GM19035 (cell line): ENCODE measurements around the gene HAGHL.
A peak's percentile ranks its signal among the peaks of the same experiment; 100 is the strongest.
"Not testable (repeated sequence)": the region's sequence is repeated elsewhere in the genome, so short reads cannot be mapped to it uniquely, and the experiment has no call there.

Experiments
- ATAC-seq: cut with Tn5 transposase; IDR thresholded peaks from one replicate; pipeline ENCODE4 v1.9.1; 2021; ENCODE audit not compliant: unreplicated experiment

Gene HAGHL

DNA sequence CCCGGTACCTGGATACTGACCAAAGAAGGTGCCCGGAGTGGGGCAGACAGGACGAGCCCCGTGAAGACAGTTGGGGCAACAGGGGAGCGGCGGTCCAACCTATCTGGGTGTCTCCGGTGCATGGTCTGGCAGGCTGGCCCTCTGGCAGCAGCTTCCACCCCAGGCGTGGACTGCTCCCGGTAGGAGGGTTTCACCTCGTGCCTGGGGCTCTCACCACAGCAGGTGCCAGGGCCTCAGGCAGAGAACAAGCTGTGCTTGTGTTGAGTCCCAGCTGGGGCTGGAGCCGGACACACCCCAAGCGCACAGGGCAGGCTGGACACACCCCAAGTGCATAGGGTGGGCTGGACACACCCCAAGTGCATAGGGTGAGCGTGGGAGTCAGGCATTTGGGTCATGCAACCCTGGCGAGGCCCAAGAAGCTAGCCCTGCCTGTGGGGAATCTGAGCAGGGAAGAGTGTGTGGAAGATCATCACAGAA lies 19.8 kb upstream of the HAGHL start:
- no peak for ATAC-seq

DNA sequence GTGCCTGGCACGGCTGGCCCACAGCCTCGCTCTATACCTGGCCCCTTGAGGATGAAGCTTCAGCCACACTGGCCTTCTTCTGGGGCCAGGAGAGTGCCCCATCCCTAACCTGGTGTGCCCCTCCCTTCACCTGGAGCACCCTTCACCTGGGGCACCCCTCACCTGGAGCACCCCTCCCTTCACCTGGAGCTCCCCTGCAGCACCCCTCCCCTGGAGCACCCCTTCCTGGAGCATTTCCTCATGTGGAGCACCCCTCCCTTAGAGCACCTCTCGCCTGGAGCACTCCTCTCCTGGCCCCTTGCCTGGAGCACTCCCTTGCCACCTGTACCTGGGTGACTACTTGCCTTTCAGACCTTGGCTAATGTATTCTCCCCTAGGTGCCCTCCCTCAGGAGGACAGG lies 18.9 kb upstream of the HAGHL start:
- ATAC-seq = no peak

DNA sequence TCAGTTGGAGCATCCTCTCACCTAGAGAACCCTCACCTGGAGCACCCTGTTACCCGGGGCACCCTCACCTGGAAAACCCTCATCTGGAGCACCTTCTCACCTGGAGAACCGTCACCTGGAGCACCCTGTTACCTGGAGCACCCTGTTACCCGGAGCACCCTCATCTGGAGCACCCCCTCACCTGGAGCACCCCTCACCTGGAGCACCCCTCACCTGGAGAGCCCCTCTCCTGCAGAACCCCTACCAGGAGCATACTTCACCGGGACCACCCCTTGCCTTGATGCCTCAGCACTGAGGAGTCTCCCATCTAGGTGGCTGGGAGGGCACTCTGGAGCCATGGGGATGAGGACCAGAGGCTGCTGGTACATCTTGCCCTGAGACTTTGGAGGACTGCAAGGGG lies 17.9 kb upstream of the HAGHL start:
- no peak for ATAC-seq

DNA sequence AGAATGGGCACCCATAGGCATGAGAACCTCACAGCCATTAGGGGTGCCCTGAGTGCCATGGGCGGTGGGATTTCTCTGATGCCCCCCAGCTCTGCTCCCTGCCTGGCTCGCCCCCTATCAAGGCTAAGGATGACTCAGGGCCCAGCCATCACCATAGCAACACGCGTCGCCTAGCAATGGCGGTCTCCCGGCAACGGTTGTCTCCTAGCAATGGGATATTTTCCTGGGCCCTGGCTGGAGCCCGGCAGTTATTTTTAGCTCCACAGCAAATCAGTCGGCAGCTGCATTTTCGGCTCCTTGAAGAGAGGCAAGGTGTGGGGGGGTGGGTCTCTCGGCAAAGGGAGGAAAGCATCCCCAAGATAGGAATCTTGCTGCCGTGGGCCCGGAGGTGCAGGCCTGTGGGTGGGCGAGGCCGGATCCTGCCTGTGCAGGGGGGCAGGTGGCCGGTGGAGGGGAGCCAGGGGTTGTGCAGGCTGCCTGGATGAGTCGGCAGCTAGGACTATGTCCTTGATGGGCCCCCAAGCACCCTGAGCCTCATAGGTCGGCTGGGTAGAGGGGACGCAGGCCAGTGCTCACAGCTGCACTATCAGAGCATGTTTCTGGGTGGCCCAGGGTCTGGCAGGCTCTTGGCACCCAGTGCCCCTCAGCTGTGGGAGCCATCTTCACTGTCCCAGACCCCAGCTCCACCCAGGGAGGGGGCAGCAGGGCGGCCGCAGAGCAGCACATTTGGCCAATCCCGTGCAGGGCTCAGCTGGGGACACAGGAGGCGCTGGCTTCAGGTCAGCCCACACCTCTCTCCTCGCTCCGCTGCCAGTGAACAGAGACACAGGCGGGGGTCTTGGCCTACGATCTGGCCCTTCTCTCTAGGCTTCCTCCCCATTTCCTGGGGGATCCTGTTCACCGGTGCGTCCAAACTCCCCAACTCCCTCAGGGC lies 17.1 kb upstream of the HAGHL start:
- no peak for ATAC-seq

DNA sequence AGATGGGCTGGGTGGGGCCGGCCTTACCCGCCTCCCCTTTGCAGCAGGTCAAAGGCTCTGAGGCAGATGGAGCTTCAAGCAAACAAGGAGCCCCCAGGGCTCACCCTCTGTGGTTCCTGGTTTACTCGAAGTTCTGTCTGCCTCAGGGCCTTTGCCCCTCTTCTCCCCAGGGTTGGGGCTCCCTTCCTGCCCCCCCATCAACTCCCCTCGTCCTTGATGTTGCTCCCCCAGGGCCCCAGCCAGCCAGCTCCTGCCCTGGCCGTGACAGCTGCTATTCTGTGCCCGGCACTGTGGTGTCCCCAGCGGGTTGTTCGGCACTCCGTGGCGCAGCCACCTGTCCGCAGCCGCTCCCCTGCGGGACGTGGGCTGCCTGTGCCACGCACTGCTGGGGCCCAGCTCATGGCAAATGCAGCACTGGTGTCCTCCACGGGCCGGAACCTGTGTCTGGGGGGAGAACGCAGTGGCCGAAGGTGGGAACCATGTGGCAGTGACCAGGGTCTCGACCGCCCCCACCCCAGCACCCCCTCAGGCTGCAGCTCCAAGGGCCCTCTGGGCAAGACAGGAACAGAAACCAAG lies 16.3 kb upstream of the HAGHL start:
- ATAC-seq = no peak

DNA sequence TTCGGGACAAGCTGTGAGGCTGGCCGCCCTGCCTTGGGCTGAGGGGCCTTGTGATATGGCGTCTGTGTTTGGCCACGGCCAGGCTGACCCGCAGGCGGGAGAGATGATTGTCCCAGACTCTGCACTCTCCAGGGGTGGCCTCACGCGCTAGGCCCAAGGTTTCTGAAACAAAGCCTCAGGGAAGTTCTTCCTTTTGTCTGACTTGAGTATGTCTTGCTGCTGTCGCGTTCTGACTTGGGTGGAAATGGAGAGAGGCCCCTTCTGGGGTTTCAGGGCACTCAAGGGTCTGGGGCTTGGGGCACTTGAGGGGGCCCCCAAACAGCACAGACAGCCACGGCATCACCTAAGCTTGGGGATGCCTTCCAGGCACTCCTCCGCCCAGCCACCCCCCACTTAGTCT lies 15.8 kb upstream of the HAGHL start:
- ATAC-seq = no peak

DNA sequence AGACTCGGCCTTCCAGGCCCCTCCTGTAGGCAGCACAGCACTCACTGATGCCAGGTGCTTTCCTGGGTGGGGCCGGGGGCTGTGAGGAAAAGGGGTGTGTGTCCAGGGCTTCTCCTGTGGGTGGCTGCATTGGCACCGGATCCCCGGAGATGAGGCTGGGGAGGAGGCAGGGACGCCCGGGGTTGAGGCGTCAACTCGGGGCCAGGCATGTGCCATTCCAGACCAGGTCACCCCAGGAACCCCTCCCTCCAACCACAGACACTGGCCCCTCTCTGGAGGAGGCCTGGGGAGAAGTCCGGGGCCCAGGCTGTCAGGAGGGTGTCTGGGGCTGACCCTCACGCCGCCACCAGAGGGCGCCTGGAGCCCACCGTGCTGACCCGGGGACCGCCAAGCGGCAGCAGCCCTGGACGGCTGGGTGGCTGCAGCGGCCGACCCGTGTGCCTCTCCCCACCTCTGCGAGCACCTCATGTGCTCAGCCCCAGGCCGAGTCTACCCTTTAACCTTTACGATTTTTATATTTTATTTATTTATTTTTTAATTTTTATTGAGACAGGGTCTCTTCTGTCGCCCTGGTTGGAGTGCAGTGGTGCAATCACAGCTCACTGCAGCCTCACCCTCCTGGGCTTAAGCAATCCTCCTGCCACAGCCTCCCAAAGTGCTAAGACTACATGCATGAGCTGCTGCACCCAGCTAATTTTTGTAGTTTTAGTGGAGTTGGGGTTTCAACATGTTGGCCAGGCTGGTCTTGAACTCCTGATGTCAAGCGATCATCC lies 15.2 kb upstream of the HAGHL start:
- no peak for ATAC-seq

DNA sequence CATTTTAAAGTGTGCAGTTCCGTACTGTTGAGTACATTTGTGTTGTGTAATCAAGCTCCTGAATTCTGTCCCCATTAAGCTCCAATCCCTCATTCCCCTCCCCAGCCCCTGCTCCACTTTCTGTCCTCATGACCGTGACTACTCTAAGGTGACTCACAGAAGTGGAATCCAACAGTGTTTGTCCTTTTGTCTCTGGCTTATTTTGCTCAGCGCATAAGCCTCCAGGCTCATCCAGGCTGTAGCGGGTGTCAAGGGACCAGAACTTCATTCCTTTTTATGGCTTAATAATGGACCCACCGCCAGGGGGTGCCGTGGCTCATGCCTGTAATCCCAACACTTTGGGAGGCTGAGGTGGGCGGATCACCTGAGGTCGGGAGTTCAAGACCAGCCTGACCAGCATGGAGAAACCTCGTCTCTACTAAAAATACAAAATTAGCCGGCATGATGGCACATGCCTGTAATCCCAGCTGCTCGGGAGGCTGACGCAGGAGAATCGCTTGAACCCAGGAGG lies 14.1 kb upstream of the HAGHL start:
- ATAC-seq = not testable (repeated sequence)

DNA sequence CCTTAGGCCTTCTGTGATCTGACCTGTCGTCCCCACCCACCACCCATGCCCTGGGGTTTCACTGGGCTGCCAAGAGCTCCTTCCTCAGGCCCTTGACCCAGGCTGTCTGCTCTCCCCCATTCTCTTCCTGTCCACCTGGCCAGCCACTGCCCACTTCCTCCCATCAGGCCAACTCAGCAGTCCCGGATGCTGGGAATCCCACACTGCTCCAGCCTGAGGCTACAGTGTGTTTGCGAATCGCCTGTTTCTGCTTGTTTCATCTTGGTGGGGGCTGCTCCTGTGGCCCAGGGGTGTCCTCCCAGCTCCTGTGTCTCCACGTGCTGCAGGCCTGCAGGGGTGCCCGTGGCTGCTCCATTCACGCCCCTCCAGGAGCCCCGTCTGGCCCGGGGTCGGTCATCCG lies 12.8 kb upstream of the HAGHL start:
- no peak for ATAC-seq

DNA sequence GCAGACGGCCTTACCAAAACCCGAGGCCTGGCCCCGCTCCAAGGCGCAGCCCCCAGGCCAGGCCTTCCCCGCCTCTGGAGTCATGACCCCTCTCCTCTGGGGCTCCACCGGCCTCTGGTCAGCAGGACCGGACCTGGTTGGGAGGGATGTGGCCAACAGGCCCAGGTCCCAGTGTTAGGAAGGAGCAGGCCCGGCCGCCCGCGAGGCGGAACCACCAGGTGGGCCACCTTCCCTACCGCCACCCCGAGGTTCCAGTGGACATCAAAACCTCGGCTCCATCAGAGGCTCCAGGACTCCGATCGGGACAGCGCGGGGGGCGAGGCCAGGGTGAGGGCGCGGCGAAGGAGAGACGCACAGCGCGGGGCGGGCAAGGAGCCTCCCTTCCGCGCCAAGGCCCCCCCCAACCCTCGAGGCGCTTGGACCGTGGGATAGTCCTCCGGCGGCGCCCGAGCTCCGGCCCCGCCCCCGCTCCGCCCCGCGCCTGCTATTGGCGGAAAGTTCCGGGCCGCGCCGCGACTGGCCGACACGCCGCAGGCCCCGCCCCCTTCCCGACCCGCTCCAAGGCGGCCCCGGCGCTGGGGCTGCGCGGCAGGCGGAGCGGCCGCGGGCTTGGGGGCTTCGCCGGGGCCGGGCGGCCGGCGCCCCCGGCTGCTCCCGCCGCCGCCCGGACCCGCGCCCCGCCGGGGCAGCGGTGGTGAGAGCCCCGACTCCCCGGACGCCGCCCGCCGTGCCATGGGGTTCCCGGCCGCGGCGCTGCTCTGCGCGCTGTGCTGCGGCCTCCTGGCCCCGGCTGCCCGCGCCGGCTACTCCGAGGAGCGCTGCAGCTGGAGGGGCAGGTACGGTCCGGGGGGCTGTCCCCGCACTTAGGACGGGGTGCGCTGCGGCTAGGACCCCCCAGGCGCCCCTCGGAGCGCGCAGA lies 12.1 kb upstream of the HAGHL start, which contains the start of gene METRN:
METRN (plus strand) TSS at position 561 of the 919 bp plus-strand sequence; CDS start at position 733, 172 bp downstream.
- peak; percentile 74 for ATAC-seq

DNA sequence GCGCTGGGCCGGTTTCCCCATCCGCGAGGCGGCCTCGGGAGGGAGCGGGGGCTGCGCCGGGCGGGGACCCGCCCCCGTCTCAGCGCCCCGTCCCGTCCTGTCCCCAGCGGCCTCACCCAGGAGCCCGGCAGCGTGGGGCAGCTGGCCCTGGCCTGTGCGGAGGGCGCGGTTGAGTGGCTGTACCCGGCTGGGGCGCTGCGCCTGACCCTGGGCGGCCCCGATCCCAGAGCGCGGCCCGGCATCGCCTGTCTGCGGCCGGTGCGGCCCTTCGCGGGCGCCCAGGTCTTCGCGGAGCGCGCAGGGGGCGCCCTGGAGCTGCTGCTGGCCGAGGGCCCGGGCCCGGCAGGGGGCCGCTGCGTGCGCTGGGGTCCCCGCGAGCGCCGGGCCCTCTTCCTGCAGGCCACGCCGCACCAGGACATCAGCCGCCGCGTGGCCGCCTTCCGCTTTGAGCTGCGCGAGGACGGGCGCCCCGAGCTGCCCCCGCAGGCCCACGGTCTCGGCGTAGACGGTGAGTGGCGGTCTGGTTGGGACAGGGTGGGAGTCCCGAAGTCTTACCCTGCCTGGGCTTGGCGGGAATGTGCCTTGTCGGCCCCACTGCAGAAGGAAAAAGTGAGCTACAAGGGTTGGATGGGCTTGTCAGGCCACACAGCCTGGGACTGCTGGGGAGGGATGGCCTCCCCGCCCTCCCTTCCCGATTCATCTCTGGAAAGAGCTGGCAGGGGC lies 11.3 kb upstream of the HAGHL start:
- peak; percentile 23 for ATAC-seq

DNA sequence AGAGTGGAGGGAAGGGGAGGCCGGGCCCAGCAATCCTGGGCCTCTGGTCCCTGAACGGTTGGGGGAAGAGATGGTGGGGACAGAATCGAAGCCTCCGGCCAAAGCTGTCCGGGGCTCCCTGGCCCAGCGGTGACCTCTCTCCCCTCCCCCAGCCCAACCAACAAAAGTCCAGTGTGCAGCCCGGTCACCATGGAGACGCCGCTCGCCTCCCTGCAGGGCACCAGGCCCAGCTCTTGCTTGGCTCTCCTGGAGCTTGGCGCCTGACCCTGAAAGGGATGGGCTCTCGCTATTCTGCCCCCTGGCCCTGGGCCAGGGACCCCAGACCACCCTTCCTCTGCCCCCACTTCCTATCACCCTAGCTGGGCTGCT lies 10.7 kb upstream of the HAGHL start:
- ATAC-seq = no peak

DNA sequence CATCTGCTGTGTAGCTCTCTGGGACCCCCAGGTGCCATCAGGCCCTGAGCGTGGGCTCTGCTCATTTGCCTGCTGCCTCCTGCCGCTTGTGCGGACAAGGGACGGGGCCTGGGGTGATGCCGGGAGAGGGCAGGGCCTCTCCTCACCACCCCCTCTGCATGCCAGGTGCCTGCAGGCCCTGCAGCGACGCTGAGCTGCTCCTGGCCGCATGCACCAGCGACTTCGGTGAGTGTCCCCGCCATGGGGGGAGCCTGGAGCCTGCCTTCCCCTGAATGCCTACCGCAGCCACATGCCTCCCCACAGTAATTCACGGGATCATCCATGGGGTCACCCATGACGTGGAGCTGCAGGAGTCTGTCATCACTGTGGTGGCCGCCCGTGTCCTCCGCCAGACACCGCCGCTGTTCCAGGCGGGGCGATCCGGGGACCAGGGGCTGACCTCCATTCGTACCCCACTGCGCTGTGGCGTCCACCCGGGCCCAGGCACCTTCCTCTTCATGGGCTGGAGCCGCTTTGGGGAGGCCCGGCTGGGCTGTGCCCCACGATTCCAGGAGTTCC lies 10.1 kb upstream of the HAGHL start:
- no peak for ATAC-seq

DNA sequence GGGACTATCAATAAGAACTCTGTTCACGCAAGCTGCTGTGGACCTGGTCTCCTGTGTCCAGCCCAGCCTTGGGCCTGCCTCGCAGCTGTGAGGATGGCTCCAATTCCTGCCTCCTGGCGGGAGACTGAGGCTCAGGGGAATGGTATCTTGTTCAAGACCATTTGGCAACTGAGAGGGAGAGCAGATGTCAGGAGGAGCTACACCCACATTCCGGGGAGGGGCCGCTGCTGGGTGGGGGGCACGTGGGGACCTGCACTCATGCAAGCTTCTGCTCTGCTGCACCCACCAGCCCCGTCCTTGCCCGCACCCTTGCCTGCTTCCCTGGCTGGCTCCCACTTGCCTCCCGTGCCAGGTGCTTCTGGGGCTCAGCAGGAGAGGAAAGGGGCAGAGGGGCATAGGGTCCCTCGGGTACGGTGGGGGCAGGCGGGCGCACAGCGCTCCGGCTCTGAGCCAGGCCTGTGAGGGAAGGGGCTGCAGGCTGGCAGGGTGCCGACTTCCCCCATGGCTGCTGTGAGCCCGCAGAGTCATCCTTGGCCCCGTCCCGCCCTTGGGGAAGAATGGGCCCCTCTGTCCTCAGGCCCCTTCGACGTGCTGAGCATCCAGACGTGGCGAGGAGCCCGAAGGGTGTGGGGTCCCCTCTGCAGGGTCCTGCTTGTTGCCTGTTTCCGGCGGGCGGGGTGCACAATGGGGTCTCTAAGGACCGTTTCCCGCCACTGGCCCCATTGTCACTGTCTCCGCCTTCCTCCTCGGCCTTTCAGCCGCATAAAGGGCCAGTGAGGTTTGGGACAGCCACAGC lies 9.3 kb upstream of the HAGHL start:
- ATAC-seq = no peak

DNA sequence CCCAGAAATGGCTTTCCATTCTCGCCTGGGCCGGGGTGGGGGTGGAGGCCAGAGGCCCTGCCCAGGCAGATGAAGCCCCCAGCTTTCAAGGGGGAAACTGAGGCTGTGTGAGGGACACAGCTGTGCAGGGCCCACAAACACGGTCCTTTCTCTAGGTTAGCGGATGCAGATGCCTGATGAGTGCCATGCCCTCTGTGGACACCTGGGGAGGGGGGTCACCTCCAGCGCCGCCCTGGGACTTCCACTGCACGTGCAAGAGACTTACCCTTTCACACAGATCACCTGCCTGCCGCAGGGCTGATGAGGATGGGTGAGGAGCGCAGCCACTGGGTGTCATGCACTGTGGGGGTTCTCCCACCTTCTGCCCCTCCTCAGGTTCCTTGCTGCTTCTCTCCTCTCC lies 8.5 kb upstream of the HAGHL start:
- no peak for ATAC-seq

DNA sequence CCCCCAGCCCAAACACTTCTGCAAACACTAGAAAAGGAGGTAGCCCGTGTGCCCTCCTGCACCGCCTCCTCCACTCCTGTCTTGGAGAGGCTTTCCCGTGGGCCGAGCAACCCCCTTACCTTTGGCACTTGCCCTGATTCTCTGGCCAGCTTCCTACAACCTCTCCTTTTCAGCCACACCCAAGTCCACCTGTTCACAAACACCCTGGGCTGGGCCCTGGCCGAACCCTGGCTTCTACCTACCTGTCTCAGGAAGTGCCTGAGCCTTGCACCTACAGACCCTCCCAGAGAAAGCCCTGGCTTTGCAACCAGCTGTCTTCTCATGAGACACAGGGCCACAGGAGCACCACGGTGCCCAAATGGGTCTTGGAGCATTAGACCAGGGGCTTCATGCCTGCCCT lies 8.0 kb upstream of the HAGHL start:
- no peak for ATAC-seq

DNA sequence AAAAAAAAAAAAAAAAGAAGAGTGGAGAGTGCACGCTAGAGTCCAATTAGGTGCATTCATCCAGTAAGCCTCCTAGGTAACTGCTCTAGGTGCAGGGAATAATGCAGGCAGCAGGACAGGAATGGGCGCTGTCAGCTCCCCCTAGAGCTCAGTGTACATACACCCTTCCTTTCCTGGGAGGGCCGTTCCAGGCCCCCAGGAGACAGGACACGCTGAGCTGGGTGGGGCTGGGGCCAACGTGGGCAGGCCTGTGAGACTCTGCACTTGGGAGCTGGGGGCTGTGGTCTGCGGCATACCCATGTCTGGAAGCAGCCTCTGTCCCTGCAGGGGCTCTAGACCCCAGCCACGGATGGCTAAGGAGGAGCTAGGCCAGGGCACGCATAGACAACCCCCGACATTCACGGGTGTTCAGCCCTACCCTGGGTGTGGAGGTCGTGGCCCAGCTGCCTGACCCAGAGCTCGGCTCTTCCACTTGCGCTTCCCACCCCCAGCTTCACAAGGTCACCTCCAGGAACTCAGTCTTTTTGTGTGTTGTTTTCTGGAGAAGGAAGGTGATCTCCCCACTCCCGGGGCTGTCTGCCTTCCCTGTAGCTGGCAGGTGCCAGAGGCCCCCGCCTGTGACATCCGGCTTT lies 7.0 kb upstream of the HAGHL start:
- no peak for ATAC-seq

DNA sequence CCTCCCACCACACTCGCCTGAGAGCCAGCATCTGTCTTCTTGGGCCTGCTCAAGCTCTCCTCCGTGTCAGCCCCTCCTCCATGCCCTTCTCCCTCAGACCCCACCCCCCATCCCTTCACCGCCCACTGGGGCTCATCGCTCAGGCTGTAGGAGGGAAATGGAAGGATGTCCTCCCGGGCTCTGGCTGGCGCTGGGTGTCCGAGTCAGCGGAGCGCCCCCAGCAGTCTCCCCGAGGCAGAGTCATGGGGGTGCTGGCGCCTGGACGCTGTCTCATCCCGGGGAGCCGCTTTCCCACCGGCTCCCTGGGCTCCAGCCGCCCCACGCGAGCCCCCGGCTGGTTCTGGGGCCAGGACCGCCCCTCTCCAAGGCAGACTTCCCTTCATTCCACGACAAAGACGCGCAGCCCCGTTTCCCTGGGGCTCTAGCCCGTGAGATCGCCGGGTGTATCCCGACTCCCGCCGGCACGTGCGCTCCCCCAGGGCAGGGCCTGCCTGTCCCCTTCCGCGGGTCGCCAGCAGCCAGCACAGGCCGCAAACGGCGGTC lies 6.4 kb upstream of the HAGHL start:
- peak; percentile 14 for ATAC-seq
